Left renal pelvis (tissue), 4 donors: ENCODE results near the gene NADK2. TPM values are rescaled to one million over a fixed set of nuclear protein-coding genes. Genes with fewer than 3 reads are reported as not detected.
"Not testable (repeated sequence)": the region's sequence is repeated elsewhere in the genome, so short reads cannot be mapped to it uniquely, and the experiment has no call there.

Experiments used
- DNase-seq, 4 donors: peaks; one replicate each; pipeline ENCODE4 v3.0.0-alpha.2; 2013; ENCODE audit warnings: low read depth in 4 of 4, low spot score in 3 of 4
- polyA plus RNA-seq, 4 donors: library from polyadenylated mRNA; unstranded; fragments of 120-200 nt; gene quantifications; one replicate each; pipeline ENCODE4 v1.2.1, GENCODE V29; 2013; ENCODE audit not compliant: insufficient read length in 4 of 4

Gene NADK2
- polyA plus RNA-seq, 4 donors, result 44.0 to 57.1 (median 49.9) TPM

DNA sequence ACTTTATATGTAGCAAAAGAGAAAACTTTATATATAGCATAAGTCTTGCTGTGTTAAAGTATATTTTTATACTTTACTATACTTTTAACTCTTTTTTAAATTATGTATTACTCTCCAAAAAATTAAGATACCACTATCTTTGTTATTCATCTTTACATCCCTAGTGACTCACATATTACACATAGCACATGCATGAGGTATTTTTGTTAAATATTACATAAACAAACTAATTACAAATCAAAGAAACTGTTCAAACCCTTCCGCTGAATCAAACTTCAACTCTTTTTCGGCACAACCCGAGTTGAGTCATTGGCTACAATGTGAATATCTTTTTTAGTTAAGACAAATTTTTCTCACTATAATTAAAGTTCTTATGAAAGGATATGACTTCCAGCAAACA lies 32.1 kb downstream of the NADK2 start:
- DNase-seq, result no peak

- no peak for DNase-seq
Observed at GRCh38 chr5:36208786-36209185, 32.9 kb downstream of the NADK2 start.

DNA sequence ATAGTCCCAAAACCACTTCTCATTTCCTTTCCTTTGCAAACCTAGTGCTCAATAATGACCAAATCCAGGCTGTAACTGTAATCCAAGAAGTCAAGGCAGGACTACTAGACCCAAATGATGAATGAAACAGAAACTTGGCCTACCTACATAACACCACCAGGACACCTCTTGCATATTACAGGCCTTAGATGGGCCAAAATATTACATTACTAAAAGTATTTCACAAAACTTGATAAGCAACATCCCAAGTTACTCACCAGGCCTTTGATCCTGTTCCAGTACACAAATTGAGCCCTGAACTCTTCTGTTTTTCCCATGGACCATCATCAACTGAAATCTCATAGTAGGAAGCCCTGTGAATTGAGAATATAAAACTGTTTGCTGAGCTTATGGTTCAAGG lies 34.8 kb downstream of the NADK2 start:
- no peak for DNase-seq

DNA sequence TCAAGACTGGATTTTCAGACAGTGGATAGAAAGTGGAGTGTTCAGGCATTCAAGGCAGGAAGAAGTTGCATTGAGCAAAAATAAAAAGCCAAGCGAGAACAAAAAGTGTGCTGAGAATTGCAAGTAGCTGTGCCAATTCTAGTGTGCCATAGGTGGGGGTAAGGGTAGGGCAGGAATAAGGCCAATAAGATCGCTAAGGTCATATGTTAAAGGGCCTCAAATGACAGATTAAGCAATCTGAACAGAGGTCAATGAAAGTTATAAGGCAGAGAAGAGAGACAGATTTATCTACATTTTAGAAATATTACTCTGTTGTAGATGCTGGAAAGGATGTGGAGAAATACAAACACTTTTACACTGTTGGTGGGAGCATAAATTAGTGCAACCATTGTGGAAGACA lies 36.4 kb downstream of the NADK2 start:
- DNase-seq, result no peak

DNA sequence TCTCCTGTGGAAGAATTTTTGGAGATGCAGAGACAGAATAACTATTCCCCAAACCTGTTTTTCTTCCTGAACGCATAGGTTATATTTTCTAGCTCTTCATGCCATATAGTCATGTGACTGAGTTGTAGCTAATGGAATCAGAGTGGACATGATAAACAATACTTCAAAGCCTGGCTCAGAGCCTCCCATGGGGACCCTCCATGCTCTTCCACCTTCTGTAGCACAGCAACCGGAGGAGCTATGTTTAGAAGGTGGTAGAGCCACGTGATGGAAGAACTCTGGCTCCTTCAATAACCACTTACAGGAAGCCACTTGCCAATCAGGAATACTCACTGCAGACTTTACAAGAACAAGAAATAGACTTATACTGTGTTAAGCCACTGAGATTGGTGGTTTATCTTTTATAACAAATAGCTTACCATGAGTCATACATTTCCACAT lies 39.2 kb downstream of the NADK2 start:
- DNase-seq, result no peak

DNA sequence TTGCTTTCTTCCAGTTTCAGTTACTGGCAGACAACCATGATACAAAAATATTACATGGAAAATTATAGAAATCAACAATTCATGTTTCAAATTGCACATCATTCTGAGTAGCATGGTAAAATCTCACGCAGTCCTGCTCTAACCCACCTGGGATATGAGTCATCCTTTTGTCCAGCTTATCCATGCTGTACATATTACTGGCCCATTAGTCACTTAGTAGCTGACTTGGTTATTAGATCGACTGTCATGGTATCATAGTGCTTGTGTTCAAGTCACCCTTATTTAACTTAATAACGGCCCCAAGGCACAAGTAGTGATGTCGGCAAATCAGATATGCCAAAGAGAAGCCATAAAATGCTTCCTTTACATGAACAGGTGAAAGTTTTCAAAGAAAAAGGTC lies 41.2 kb downstream of the NADK2 start:
- no peak for DNase-seq

- no peak for DNase-seq
Observed at GRCh38 chr5:36199620-36200019, 42.1 kb downstream of the NADK2 start.

GRCh38 chr5:36198783-36199182 lies 42.9 kb downstream of the NADK2 start:
- not testable (repeated sequence) for DNase-seq

- no peak for DNase-seq
Observed at GRCh38 chr5:36198281-36198680, 43.4 kb downstream of the NADK2 start.

- DNase-seq, result no peak
Observed at GRCh38 chr5:36193746-36194145, 48.0 kb downstream of the NADK2 start.

GRCh38 chr5:36184408-36184807 lies 57.3 kb downstream of the NADK2 start:
- DNase-seq, result not testable (repeated sequence)

GRCh38 chr5:36181774-36182173 lies 60.0 kb downstream of the NADK2 start:
- DNase-seq, result no peak

DNA sequence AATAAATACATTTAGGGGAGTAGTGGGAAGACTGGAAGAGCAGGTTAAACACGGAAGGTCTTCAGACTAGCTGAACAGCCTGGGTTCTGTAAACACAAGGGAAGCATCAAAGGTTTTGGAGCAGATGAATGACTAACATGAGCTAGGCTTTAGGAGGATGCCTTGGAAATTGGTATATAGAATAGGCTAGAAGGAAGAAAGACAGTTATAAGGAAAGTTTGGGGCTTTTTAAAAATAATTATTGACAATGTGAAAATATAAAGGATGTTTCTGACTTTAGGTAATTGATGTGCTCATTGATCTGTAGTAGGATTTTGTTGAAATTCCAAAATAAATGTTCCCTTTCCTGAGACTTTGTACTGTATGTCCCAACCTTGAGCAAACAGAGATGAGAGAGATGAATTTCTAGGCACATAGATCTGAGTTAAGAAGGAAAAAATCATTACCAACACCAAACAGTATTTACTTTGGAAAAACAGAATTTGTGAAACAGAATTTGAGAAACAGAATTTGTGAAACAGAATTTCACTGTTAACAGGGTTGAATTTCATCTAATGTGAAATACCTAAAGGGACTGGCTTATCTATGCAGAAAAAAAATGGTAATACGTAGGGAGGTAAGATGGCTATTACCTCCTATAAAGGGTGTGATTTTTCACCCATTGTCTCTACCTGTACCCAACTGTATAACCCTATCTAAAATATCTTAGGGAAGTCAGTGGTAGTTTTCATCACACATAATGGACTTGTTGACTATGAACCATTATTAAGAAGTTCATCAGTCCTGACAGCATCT lies 61.0 kb downstream of the NADK2 start:
- DNase-seq, result no peak

DNA sequence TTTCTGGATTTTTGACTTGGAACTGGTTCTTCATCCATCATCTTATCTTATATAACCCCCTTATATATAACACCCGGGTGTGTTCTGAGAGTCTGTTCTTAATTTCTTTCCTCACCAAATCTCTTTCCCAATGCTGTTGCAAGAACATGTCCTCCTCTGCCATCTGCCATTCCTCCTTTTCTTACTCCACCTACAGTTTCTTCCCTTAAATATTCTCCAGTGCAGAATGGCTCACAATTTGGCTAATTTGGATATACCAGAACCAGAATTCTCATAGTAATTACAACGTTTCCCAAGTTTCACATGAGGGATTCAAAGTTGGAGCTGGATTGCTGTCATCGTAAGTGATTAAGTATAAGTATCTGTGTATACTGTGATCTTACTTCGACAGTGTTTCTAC lies 61.8 kb downstream of the NADK2 start:
- no peak for DNase-seq

GRCh38 chr5:36178524-36178890 lies 63.2 kb downstream of the NADK2 start:
- DNase-seq, result no peak

GRCh38 chr5:36177715-36178523 lies 63.8 kb downstream of the NADK2 start:
- DNase-seq, result peak in 1 of 4 donors; percentile 15

DNA sequence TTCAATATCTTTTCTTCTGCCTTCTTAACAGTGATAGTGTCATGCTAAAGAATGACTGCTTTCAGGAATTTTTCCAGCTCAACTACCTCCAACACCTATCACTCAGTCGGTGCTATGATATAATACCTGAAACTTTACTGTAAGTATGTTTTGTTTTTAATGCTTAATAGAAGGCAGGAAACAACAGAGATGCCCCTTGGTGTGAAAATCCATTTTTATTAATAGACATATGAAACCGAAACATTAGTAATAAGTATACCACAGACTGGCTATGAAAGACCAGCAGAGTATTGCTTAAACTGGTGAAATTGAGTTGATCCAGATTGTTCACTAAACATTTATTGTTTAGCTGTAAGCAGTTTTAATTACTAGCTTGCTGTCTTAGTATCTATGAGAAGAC lies 64.6 kb downstream of the NADK2 start:
- no peak for DNase-seq

DNA sequence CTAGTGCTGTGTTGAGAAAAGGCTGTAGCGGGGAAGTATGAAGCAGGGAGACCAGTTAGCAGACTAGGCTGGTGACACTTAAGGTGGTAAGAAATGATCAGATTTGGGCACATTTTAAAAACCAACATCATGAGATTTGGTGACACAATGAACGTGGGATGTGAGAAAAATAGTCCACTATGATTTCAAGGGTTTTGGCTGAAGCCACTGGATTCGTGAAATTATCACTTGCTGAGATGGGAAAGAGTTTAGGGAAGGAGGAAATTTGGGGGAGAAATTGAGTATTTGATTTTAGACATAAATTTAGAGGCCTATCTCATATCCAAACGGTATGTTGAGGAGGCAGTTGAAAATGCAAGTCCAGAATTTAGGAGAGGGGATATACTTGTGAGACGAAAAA lies 66.7 kb downstream of the NADK2 start:
- no peak for DNase-seq

DNA sequence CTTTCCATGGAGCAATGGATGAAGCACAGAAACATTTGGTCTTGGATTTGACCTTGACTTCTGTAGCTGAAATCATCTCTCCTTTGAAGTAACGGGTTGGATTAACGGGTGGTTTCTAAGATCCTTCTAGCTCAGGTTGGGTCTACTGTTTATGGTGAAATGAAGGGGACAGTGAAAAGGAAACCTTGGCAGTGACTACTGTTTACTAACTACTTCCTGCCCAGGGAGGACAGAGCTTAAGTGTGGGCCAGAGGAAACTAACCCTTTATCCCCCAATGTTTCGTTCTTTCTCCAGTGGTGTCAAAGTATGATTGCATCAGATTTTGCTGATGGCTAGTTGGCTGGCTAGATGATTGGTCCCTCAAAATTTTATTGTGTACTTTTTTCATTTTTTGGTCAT lies 67.6 kb downstream of the NADK2 start:
- no peak for DNase-seq

DNA sequence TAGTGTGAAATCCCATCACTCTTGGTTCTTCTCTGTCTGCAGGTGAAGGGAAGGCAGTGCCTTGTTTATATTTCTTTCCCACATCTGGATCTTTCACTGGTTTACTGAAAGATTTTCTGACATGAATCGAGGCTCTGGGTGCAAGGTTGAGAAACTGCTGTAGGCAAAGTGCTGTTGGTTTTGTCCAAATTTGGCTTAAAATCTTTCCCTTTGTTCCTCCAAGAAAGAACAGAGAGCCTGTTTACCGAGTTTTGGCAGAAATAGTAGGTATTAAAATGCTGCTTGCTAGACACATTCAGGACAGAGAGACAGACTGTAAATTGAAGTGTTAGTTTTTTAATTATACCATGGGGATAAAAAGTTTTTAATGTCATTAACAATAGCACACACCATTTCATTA lies 68.3 kb downstream of the NADK2 start:
- DNase-seq, result no peak

DNA sequence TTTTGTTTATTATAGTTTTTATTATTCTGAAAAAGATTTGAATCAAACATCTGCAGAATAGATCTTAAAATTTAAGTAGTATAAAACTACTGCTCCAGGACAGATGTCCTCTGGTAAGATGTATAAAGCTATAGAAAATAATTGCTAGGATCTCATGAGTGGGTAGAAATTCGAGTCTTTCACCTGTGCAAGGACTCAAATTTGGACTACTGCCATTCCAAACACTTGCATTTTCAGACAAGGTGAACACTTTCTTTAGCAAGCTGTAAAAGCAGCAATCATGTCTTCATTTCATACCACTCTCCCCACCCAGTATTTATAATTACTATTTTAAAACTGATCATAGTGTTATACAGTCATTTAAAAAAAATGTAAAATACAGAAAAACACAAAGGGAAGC lies 69.1 kb downstream of the NADK2 start:
- no peak for DNase-seq

- no peak for DNase-seq
Observed at GRCh38 chr5:36170832-36171424, 70.8 kb downstream of the NADK2 start.
